HepG2 (cell line): Measurements from ENCODE around the gene JAZF1. TPM values are rescaled to one million over a fixed set of nuclear protein-coding genes. Genes with fewer than 3 reads are reported as not detected.

Source experiments
- ATAC-seq: fragments of 200-7000 bp; cut with Tn5 transposase; 3 replicates; pipeline ENCODE4 v1.9.1; 2020; ENCODE audit warnings: mild to moderate bottlenecking, moderate library complexity
- BruUV-seq: library from RNA; stranded (reverse); fragments of 400-500 nt; replicated peaks from 2 replicates; lab custom pipeline; 2021; lab: Mats Ljungman, UMichigan
- CTCF ChIA-PET: fragments of 300-600 bp; formaldehyde crosslinking; extraction: SDS; loops from one replicate; lab custom pipeline; 2021; ENCODE audit warnings: low total read pairs, inconsistent platforms, low intra/inter-chr PET ratio; lab: Yijun Ruan, JAX
- POLR2A ChIA-PET: fragments of 350-600 bp; sonication (Branson Sonifier 250); formaldehyde crosslinking; loops from one replicate; lab custom pipeline; 2020; ENCODE audit warnings: antibody characterized with exemption, inconsistent platforms; lab: Yijun Ruan, JAX
- DNase-seq: peaks from one replicate; pipeline ENCODE4 v3.0.0-alpha.2; 2015; ENCODE audit warnings: low spot score
- FAIRE-seq: peaks from 3 replicates; lab custom pipeline; 2011; peaks lifted over from hg19 to GRCh38; lab: Jason Lieb, UNC
- H2AFZ ChIP-seq: one replicate; pipeline ENCODE4 v1.6.1; 2011; ENCODE audit warnings: low read length, inconsistent platforms
- H3K27ac ChIP-seq: fragments of 300-600 bp; 3 replicates; pipeline ENCODE4 v1.8.0; 2011; ENCODE audit warnings: mixed run types, mild to moderate bottlenecking, mixed read lengths, low read length, inconsistent platforms; ENCODE audit not compliant: insufficient read depth; ENCODE audit errors: extremely low read length
- H3K27me3 ChIP-seq, 2 experiments: fragments of 200-600 bp in 1 of 2; 2 replicates in 1 of 2; 3 replicates in 1 of 2; pipeline versions ENCODE4 v1.6.0 to v1.8.0; 2011; ENCODE audit warnings: low read length in 2 of 2, mild to moderate bottlenecking in 2 of 2, moderate library complexity in 2 of 2, inconsistent platforms in 1 of 2; ENCODE audit not compliant: insufficient read depth in 2 of 2, control insufficient read depth in 1 of 2
- H3K36me3 ChIP-seq, 2 experiments: fragments of 200-600 bp in 1 of 2; replicated peaks in 1 of 2; 2 replicates in 1 of 2; 3 replicates in 1 of 2; pipeline versions ENCODE4 v1.5.1 to v1.8.0; 2011; ENCODE audit warnings: low read length in 2 of 2, inconsistent platforms in 1 of 2; ENCODE audit not compliant: insufficient read depth in 2 of 2, control insufficient read depth in 1 of 2
- H3K4me1 ChIP-seq: 2 replicates; pipeline ENCODE4 v1.5.1; 2012; ENCODE audit warnings: low read length, inconsistent platforms; ENCODE audit not compliant: insufficient read depth
- H3K4me2 ChIP-seq: 2 replicates; pipeline ENCODE4 v1.6.0; 2011; ENCODE audit warnings: low read depth, low read length, inconsistent platforms
- H3K4me3 ChIP-seq, 3 experiments: fragments of 200-600 bp in 1 of 3; sonication (generic), shearing (Covaris generic) in 1 of 3; replicated peaks in 1 of 3; 2 replicates each; pipeline ENCODE4 v1.5.1; 2011 to 2016; ENCODE audit warnings: low read length in 3 of 3, inconsistent platforms in 2 of 3, low read depth in 2 of 3, mild to moderate bottlenecking in 2 of 3, control low read depth in 1 of 3, mixed read lengths in 1 of 3; ENCODE audit not compliant: insufficient read depth in 1 of 3
- H3K79me2 ChIP-seq: one replicate; pipeline ENCODE4 v1.6.1; 2011; ENCODE audit warnings: low read length, inconsistent platforms; ENCODE audit not compliant: insufficient read depth
- H3K9ac ChIP-seq: 2 replicates; pipeline ENCODE4 v1.6.0; 2011; ENCODE audit warnings: mild to moderate bottlenecking, low read depth, low read length, inconsistent platforms; ENCODE audit not compliant: insufficient read depth
- H3K9me3 ChIP-seq: 2 replicates; pipeline ENCODE4 v1.5.1; 2012; ENCODE audit warnings: mild to moderate bottlenecking, low read length
- H4K20me1 ChIP-seq: 2 replicates; pipeline ENCODE4 v1.6.0; 2011; ENCODE audit warnings: inconsistent platforms, mild to moderate bottlenecking, low read length, moderate library complexity; ENCODE audit not compliant: insufficient read depth
- CCAR2 ChIP-seq: fragments of 200-400 bp; formaldehyde crosslinking; optimal IDR thresholded peaks from 2 replicates; pipeline ENCODE3; 2018; ENCODE audit warnings: low read depth, mild to moderate bottlenecking, low read length, moderate library complexity
- GATAD2A ChIP-seq: IDR thresholded peaks from 2 replicates; pipeline ENCODE4 v1.6.1; 2016
- HNF4G ChIP-seq, 2 experiments: sonication (generic) in 1 of 2; formaldehyde crosslinking in 1 of 2; IDR thresholded peaks; 2 replicates each; pipeline versions ENCODE4 v1.4.0 to v1.6.1; 2011 to 2020; ENCODE audit warnings: borderline replicate concordance in 2 of 2, low read depth in 2 of 2, mild to moderate bottlenecking in 2 of 2, low read length in 1 of 2, missing genetic modification reagents in 1 of 2, moderate library complexity in 1 of 2
- ZNF251 ChIP-seq: sonication (generic); formaldehyde crosslinking; IDR thresholded peaks from 2 replicates; pipeline ENCODE4 v1.9.0; 2021; ENCODE audit warnings: mild to moderate bottlenecking, missing genetic modification reagents
- ZNF512B ChIP-seq: sonication (generic); formaldehyde crosslinking; IDR thresholded peaks from 2 replicates; pipeline ENCODE4 v1.5.1; 2020; ENCODE audit warnings: missing genetic modification reagents, mild to moderate bottlenecking, borderline replicate concordance
- ZNF574 ChIP-seq: sonication (generic); formaldehyde crosslinking; IDR thresholded peaks from 2 replicates; pipeline ENCODE4 v1.4.0; 2020; ENCODE audit warnings: missing genetic modification reagents
- ZNF577 ChIP-seq: sonication (generic); formaldehyde crosslinking; IDR thresholded peaks from 2 replicates; pipeline ENCODE4 v1.4.0; 2020; ENCODE audit warnings: mild to moderate bottlenecking, low read depth, missing genetic modification reagents, borderline replicate concordance
- WGBS: methylation state at CpG from one replicate; pipeline ENCODE4 v1.1.6; 2017; ENCODE audit warnings: low lambda C conversion rate; 5-methylcytosine and 5-hydroxymethylcytosine counted together
- in situ Hi-C: cut with HindIII; loops from 2 replicates; pipeline ENCODE4 v1.10.0; 2017; ENCODE audit warnings: low pct_unique_long_range_greater_than_20kb; ENCODE audit not compliant: extremely low pct_ligation_motif_present
- intact Hi-C: fragments of 100-400 bp; cut with micrococcal nuclease; formaldehyde crosslinking; loops from one replicate; pipeline ENCODE4 v1.10.0; 2022; ENCODE audit not compliant: unreplicated experiment
- polyA plus RNA-seq, 8 experiments: library from polyadenylated mRNA; depleted of rRNA in 3 of 8; stranded (reverse) in 7 of 8; unstranded in 1 of 8; fragments of >200 nt; fragmentation: Illumina TruSeq in 4 of 8; extraction: Trizol in 4 of 8; gene quantifications; 2 replicates each; pipeline versions ENCODE4 v1.2.1 to v1.2.3, GENCODE V29; 2011 to 2016; ENCODE audit warnings: low read depth in 4 of 8, missing spikeins in 1 of 8, mixed read lengths in 1 of 8; ENCODE audit not compliant: insufficient read depth in 1 of 8
- total RNA-seq, 5 experiments: library from RNA; depleted of rRNA; stranded (reverse); fragments of >200 nt; fragmentation: Illumina TruSeq; extraction: Trizol; gene quantifications; 2 replicates each; pipeline ENCODE4 v1.2.3, GENCODE V29; 2016; ENCODE audit warnings: low read depth in 1 of 5

Gene JAZF1
- total and polyA plus RNA-seq, 2 of the 13 experiments (the other 11 are each of a cell fraction or from before 2014, with no cell fraction given), result not detected

GRCh38 chr7:27950123-27950522 is 230.5 kb downstream of the JAZF1 start:
- H3K36me3 ChIP-seq, result no peaks in the 10 kb centered on the region
- ATAC-seq, result no peak
- no peak for DNase-seq
- no peak overlapping the region for H3K4me2 ChIP-seq
- no peaks in the 10 kb centered on the region for H3K4me1 ChIP-seq
- H3K27me3 ChIP-seq, result peaks cover 2 to 35% of the 10 kb centered on the region in 2 experiments; a peak in 4 of 5 replicates
- no peak overlapping the region for H3K4me3 ChIP-seq
- H2AFZ ChIP-seq, result no peak overlapping the region
- no TSS peak for BruUV-seq
- ChIA-PET POLR2A (no interaction called here), CTCF (no interaction called here)
- in situ Hi-C loops, result no loop called here
- no peaks in the 10 kb centered on the region for H4K20me1 ChIP-seq
- H3K27ac ChIP-seq, result no peak overlapping the region
- 0% methylated on average over 2 of the region's 3 CpGs for WGBS
- intact Hi-C loops, result no loop called here
- H3K9ac ChIP-seq, result no peak overlapping the region
- TF ChIP-seq HNF4G (IDR thresholded peaks at IDR 0.05; ENCODE audit: borderline replicate concordance, low read depth, low read length) (no peak), HNF4G (CRISPR knock-in tag; IDR thresholded peaks at IDR 0.05; ENCODE audit: borderline replicate concordance, low read depth) (no peak), ZNF251 (CRISPR knock-in tag) (no peak), ZNF512B (CRISPR knock-in tag) (no peak), ZNF574 (CRISPR knock-in tag) (no peak), ZNF577 (CRISPR knock-in tag) (no peak), CCAR2 (no peak), GATAD2A (no peak)
- H3K9me3 ChIP-seq, result no peaks in the 10 kb centered on the region
- H3K79me2 ChIP-seq, result no peaks in the 10 kb centered on the region
- no peak for FAIRE-seq
